ENCODE data around the gene ANKRD63.

GRCh38 chr15:40307421-40308211 lies 24.8 kb upstream of the ANKRD63 start, which contains the start of gene PLCB2:
- TF ChIP-seq CTCF (conservative IDR thresholded peaks at IDR 0.05; ENCODE audit: low read depth, low read length) (peak; percentile 41; the same call in 1 of the 2 replicates), EZH2 (IDR thresholded peaks at IDR 0.05; ENCODE audit: borderline replicate concordance, low read depth, low read length, poor library complexity, severe bottlenecking) (no peak)

All from A673 (cell line).